Stimulated activated CD4-positive, alpha-beta T cell treated with anti-CD3 and anti-CD28 coated beads, TNF-alpha, amount 100 ng/mL, for 1 hour (primary cell): ENCODE measurements around the gene KRTAP6-3.

ENCODE experiments used
- DNase-seq, 3 donors: peaks; one replicate each; pipeline ENCODE4 v3.0.0-alpha.2; 2020; ENCODE audit warnings: low read depth in 3 of 3, low spot score in 1 of 3

The KRTAP6-3 gene

DNA sequence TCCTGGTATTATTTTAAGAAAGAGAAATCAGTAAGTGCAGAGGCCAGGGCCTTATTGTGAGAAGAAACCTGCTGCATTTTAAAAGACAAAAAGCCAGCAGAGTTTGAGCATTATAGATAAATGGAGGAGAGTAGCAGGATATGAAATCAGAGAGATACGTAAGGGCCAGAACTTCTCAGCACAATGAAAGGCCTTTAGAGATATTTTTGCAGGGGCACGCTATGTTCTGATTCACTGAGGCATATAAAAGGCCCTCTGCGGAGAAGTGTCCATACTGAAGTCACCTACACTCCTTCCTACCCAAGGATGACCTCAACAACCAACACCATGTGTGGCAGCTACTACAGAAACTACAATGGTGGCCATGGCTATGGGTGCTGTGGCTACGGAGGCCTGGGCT, at the start of gene KRTAP6-3:
KRTAP6-3 (plus strand) TSS at position 301 of the 400 bp plus-strand sequence; CDS start at position 307, 6 bp downstream.
- DNase-seq, result no peak

GRCh38 chr21:30552782-30553181, 39.5 kb upstream of the KRTAP6-3 start:
- no peak for DNase-seq

- DNase-seq, result no peak
Measured at GRCh38 chr21:30555095-30555494, 37.1 kb upstream of the KRTAP6-3 start.

GRCh38 chr21:30561264-30561895, 30.9 kb upstream of the KRTAP6-3 start, which contains the start of gene KRTAP19-7:
Gene KRTAP19-7, minus strand, starts transcription at chr21:30561314. Its CDS starts 25 bp downstream, at chr21:30561289.
- no peak for DNase-seq

DNA sequence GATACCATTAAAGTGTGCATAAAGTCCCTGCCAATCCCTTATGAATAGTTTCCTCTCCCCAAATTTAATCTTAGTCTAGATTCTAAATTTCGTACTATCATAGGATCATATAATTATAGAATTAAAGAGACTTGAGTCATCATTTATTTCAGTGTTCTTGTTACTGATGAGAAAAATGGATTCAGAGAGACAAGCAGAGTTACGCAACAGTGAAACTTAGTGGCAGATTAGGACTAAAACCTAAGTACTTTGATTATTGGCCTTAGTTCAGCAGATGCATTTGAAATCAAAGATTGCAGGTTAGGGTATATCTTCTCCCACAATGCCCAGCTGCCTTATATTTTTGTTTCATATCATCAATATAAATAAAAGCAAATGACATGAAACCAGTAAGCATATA, 30.3 kb upstream of the KRTAP6-3 start:
- no peak for DNase-seq

GRCh38 chr21:30563072-30563471, 29.2 kb upstream of the KRTAP6-3 start:
- no peak for DNase-seq

GRCh38 chr21:30563630-30564029, 28.6 kb upstream of the KRTAP6-3 start:
- no peak for DNase-seq

DNA sequence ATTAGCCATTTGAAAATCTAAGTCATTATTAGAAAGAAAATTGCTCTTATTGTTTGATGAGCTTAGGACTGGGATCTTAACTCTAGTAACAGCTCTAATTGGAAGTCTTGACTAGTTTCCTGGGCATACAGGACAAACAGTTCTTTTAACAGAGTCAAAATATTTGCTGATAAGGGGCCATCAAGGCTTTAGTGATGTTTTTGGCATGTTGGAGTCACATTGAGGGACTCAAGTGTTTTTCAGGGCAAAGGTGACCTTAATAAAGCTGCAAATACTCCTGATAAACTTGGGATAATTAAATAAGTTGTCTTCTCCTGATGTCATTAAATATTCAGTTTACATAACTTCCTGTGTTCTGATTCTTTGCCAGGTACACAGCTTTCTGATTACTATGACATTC, 24.6 kb upstream of the KRTAP6-3 start:
- DNase-seq, result no peak

- DNase-seq, result no peak
Measured at GRCh38 chr21:30577766-30578165, 14.5 kb upstream of the KRTAP6-3 start.

DNA sequence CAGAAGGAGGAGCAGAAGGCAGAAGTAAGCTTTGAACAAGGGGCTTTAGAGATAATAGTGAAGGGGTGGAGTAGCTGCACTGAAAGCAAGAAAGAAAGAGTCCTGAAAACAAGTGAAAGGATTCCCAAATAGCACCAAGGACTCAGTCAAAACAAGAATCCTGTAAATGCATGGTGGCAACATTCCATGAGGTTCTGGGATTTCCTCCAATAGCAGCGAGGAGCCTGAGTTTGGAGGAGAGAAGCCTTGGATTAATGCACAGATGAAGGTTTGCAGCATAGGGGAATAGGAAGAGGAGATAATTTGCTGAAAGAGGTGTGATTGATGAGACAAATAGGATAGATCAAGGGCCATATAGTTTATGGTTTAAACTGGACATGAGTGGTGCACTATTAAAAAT, 12.9 kb upstream of the KRTAP6-3 start:
- DNase-seq, result no peak

DNA sequence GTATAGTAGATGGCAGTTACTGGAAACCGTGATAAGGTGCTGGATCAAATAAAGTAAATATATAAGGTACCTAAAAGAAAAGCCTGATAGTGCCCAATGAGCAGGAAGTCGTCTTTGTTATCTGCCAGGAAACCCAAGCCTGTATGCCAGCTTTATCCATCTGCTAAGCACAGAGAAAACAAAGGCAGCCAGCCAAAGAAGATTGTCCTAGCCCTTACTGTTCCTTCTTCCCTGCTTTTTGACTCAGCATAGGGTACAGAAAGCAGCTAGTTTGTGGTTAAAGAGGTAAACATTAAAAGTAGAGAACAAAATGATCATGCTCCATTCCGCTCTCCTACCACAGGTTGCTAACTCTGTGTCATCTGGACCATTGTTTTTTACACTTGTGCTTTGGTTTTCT, 12.1 kb upstream of the KRTAP6-3 start:
- no peak for DNase-seq

- no peak for DNase-seq
Measured at GRCh38 chr21:30582870-30583269, 9.4 kb upstream of the KRTAP6-3 start.

DNA sequence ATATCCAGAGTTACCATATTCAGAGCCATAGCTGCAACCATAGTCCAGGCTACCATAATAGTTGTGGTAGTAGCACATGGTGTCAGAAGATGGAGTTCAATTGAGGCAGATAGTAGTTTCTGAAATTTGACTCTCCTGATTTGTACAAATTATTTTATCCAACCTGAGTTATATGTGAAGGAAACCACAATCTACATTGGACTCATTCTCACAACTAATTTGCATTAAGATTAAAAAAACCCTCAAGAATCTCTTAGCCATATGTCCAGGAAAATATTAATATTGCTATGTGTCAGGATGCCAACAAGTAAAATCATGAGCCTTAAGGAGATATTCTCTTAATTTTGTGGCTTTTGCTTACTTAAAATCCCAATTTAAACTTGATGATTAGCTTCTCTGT, 1.9 kb upstream of the KRTAP6-3 start, which contains the start of gene KRTAP22-2:
KRTAP22-2 (minus strand) TSS at position 101 of the 400 bp plus-strand sequence.
- no peak for DNase-seq

DNA sequence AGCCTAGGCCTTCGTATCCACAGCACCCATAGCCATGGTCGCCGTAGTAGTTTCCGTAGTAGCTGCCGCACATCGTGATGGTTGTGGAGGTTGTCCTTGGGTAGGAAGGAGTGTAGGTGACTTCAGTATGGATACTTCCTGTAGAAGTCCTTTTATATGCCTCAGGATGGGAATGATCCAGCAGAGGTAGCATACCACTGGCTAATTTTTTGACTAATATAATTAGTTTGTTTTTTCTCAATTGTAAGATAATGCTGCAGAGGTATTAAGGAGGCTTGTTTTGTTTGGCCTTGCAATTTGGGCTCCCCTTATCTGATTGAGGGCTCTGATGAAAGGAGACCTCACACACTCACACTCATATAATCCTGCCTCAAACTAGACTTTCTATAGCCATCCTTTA, 6.6 kb downstream of the KRTAP6-3 start, which contains the start of gene KRTAP6-2:
KRTAP6-2 (minus strand) TSS at position 101 of the 400 bp plus-strand sequence; CDS start at position 73, 28 bp downstream.
- DNase-seq, result no peak

GRCh38 chr21:30600787-30601186, 8.5 kb downstream of the KRTAP6-3 start, which contains the start of gene KRTAP22-1:
Gene KRTAP22-1, plus strand, starts transcription at chr21:30601087.
- DNase-seq, result no peak

DNA sequence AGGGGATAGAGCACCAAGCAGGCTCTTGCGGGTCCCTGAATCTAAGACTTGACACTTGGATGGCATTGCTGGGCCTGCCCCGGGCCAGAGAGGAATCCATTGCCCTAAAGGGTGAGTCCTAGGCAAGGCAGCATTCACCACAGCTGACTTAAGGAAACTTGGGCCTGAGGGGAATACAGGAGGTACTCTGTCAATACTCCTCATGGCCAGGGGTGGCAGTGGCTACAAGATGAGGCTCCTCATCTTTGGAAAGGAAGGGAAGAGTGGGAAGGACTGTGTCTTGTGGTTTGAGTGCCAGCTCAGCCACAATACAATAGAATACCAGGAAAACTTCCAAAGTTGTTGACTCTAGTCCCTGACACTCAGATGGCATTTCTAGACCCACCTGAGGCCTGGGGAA, 13.7 kb downstream of the KRTAP6-3 start:
- no peak for DNase-seq

GRCh38 chr21:30612132-30612531, 19.9 kb downstream of the KRTAP6-3 start:
- no peak for DNase-seq

DNA sequence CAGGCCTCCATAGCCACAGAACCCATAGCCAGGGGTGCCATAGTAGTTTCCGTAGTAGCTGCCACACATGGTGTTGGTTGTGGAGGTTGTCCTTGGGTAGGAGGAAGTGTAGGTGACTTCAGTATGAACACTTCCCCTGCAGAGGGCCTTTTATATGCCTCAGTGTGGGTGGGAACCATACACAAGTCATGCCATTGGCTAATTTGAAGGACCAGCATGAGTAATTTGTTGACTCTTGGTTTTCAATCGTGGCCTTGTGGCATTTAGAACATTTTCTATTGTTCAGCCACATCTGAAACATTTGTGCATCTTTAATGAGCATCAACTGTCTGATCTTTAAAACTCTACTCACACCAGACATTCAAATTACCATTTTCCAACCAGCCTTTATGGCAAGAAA, 21.6 kb downstream of the KRTAP6-3 start, which contains the start of gene KRTAP6-1:
KRTAP6-1 (minus strand) TSS at position 95 of the 400 bp plus-strand sequence; CDS start at position 69, 26 bp downstream.
- no peak for DNase-seq

- DNase-seq, result no peak
Measured at GRCh38 chr21:30615199-30615598, 23.0 kb downstream of the KRTAP6-3 start.

GRCh38 chr21:30616125-30616524, 23.9 kb downstream of the KRTAP6-3 start, which contains the start of gene KRTAP20-1:
Gene KRTAP20-1, plus strand, starts transcription at chr21:30616425. Its CDS starts 30 bp downstream, at chr21:30616455.
- no peak for DNase-seq

- DNase-seq, result no peak
Measured at GRCh38 chr21:30620080-30620479, 27.8 kb downstream of the KRTAP6-3 start.

DNA sequence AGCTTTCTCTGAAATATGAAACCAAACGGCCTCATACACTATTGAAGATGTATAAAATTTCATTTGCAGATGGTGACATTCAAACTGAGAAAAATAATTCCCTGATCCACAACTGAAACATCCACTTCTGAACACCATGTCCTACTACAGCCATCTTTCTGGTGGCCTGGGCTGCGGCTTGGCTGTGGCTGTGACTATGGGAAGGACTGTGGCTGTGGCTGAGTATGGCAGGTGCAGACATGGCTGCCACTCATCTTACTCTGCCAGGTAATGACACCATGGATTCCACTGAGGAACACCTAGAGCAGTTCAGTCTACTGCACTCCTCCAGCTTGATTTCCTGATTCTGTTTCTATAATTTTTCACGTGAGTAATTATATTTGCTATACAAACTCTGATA, 28.3 kb downstream of the KRTAP6-3 start, which contains the start of gene KRTAP20-4:
KRTAP20-4 (plus strand) TSS at position 106 of the 400 bp plus-strand sequence.
- DNase-seq, result no peak

- DNase-seq, result no peak
Measured at GRCh38 chr21:30623362-30623761, 31.1 kb downstream of the KRTAP6-3 start.
